ENCODE measurements around the gene TAF8. TPM values are rescaled to one million over a fixed set of nuclear protein-coding genes. Genes with fewer than 3 reads are reported as not detected.
"Not testable (repeated sequence)": the region's sequence is repeated elsewhere in the genome, so short reads cannot be mapped to it uniquely, and the experiment has no call there.

Gene TAF8, protein sequence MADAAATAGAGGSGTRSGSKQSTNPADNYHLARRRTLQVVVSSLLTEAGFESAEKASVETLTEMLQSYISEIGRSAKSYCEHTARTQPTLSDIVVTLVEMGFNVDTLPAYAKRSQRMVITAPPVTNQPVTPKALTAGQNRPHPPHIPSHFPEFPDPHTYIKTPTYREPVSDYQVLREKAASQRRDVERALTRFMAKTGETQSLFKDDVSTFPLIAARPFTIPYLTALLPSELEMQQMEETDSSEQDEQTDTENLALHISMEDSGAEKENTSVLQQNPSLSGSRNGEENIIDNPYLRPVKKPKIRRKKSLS
- total RNA-seq, result 10 to 100 TPM; 15.3 to 36.2 (median 21.8) TPM

- in situ Hi-C loops (cut with MboI; ENCODE audit: low pct_ligation_motif_present in 1 of 4, low pct_unique_long_range_greater_than_20kb in 1 of 4, low sequenced_read_pairs in 3 of 4) (no loop called here), intact Hi-C loops (cut with DNase I; ENCODE audit: low total_unique reads) (no loop called here)
- H3K27me3 ChIP-seq, result no peaks in the 10 kb centered on the region
- peak within 1 kb of the TSS; percentile 87 to 94 (median 92) for H3K27ac ChIP-seq
- peaks cover 0 to 19% (median 8%) of the 10 kb centered on the region in 4 donors for H3K36me3 ChIP-seq
- DNase-seq, result peak; percentile 93
- peak within 1 kb of the TSS; percentile 20 to 70 (median 58) for H3K4me3 ChIP-seq
- TF ChIP-seq, protein P1, sequence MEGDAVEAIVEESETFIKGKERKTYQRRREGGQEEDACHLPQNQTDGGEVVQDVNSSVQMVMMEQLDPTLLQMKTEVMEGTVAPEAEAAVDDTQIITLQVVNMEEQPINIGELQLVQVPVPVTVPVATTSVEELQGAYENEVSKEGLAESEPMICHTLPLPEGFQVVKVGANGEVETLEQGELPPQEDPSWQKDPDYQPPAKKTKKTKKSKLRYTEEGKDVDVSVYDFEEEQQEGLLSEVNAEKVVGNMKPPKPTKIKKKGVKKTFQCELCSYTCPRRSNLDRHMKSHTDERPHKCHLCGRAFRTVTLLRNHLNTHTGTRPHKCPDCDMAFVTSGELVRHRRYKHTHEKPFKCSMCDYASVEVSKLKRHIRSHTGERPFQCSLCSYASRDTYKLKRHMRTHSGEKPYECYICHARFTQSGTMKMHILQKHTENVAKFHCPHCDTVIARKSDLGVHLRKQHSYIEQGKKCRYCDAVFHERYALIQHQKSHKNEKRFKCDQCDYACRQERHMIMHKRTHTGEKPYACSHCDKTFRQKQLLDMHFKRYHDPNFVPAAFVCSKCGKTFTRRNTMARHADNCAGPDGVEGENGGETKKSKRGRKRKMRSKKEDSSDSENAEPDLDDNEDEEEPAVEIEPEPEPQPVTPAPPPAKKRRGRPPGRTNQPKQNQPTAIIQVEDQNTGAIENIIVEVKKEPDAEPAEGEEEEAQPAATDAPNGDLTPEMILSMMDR (IDR thresholded peaks at IDR 0.05), result peak in 2 of 5 experiments; percentile 31 to 35
- peak; percentile 78 to 88 (median 88) for TF ChIP-seq POLR2AphosphoS5 (IDR thresholded peaks at IDR 0.05)
- TF ChIP-seq EP300 (IDR thresholded peaks at IDR 0.05; ENCODE audit: low read depth), result no peak
- TF ChIP-seq POLR2A (IDR thresholded peaks at IDR 0.05), result peak; percentile 95
- no peaks in the 10 kb centered on the region for H3K9me3 ChIP-seq
- 2 to 3% methylated on average over 23 to 59 of the region's 59 CpGs for WGBS, 2 donors (ENCODE audit: low coverage in 1 of 2)
- peaks cover 0 to 55% (median 36%) of the 10 kb centered on the region in 4 donors for H3K4me1 ChIP-seq
These were observed at the start of gene TAF8 for GRCh38 chr6:42050297-42051267. TAF8 (plus strand) TSS chr6:42050524; CDS start chr6:42050542, 18 bp downstream.

DNA sequence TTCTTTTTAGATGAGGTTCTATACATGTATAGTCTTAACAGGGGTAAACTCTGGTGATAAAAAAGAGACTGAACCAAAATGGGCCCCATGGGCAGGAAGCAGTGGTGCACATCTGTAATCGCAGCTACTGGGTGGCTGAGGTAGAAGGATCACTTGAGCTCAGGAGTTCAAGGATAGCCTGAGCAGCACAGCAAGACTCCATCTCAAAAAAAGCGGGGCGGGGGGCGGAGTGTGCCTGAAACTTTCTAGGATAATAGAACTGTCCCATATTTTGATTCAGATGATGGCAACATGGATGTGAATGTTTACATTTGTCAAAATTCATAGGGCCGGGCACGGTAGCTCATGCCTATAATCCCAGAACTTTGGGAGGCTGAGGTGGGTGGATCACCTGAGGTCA lies 48.8 kb upstream of the TAF8 start:
- TF ChIP-seq POLR2AphosphoS5 (IDR thresholded peaks at IDR 0.05) (no peak), EP300 (IDR thresholded peaks at IDR 0.05; ENCODE audit: low read depth) (no peak), POLR2A (IDR thresholded peaks at IDR 0.05) (no peak)
- TF ChIP-seq, protein P1 (IDR thresholded peaks at IDR 0.05), result no peak
- no peak overlapping the region for H3K4me3 ChIP-seq
- no peaks in the 10 kb centered on the region for H3K27me3 ChIP-seq
- no peak for DNase-seq
- in situ Hi-C loops (cut with MboI; ENCODE audit: low pct_ligation_motif_present in 1 of 4, low pct_unique_long_range_greater_than_20kb in 1 of 4, low sequenced_read_pairs in 3 of 4), result no loop called here
- no peaks in the 10 kb centered on the region for H3K9me3 ChIP-seq
- H3K4me1 ChIP-seq, result peaks cover 0 to 10% (median 2%) of the 10 kb centered on the region in 4 donors
- H3K36me3 ChIP-seq, result no peaks in the 10 kb centered on the region
- no peak overlapping the region for H3K27ac ChIP-seq
- whole genome bisulfite sequencing, 2 donors (ENCODE audit: low coverage in 1 of 2), result 97% methylated on average over 4 to 6 of the region's 6 CpGs
- intact Hi-C loops (cut with DNase I; ENCODE audit: low total_unique reads), result no loop called here

DNA sequence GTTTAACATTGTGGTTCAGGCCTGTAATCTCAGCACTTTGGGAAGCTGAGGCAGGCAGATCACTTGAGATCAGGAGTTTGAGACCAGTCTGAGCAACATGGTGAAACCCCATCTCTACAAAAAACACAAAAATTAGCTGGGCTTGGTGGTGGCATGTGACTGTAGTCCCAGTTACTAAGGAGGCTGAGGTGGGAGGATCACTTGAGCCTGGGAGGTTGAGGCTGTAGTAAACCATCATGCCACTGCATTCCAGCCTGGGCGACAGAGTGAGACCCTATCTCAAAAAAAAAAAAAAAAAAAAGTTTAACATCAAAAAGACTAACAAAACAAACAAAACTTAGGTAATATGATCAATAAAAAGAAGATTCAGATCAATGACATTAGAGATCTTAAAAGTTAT lies 46.7 kb upstream of the TAF8 start:
- WGBS, 2 donors (ENCODE audit: low coverage in 1 of 2), result 93% methylated on average over 1 of the region's 1 CpG; no CpG with 5 or more reads in 1 of the 2 donors
- in situ Hi-C loops (cut with MboI; ENCODE audit: low pct_ligation_motif_present in 1 of 4, low pct_unique_long_range_greater_than_20kb in 1 of 4, low sequenced_read_pairs in 3 of 4), result not testable (repeated sequence)

DNA sequence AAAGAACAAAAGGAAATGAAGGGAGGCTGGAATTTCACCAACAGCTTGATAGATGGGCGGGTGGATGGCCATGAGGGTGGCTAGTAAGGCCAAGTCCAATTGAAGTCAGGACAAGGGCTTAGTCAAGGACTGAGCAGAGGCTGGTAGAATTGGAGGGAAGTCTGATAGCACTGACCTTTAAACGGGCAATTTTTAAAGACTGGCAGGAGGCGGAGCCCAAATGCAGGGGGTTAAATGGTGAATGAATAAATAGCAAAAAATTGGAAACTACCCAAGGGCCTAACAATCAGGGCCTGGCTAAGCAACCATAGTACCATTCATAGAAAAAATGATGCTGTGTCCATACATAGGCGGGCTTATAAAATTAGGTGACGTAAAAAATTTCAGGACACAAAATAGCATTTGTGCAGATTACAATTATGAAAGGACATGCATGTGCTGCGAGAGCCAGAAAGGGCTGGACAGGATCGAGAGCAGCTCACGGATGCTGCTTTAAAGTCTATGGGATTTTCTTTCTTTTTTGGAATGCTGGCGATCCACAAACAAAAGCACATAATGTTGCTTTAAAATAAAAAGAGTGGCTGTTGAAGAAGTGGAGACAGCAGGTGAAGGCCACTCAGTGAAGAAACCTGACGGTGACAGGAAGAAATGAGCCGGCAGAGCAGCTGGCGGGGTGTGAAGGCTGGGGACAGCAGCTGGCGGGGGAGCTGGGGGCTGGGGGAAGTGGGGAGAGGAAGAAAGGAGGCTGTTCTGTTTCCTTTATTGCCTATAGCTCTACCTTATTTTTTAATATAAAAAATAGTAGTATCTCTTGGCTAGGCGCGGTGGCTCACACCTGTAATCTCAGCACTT lies 42.8 kb upstream of the TAF8 start:
- no peaks in the 10 kb centered on the region for H3K27me3 ChIP-seq
- no peak overlapping the region for H3K27ac ChIP-seq

More for the DNA sequence above, 46.7 kb upstream of the TAF8 start:
- H3K36me3 ChIP-seq; DNase-seq; H3K9me3 ChIP-seq; H3K27me3 ChIP-seq; H3K4me3 ChIP-seq; intact Hi-C loops (cut with DNase I; ENCODE audit: low total_unique reads); H3K27ac ChIP-seq: not testable (repeated sequence)
- peaks cover 0 to 14% (median 4%) of the 10 kb centered on the region in 4 donors for H3K4me1 ChIP-seq

DNA sequence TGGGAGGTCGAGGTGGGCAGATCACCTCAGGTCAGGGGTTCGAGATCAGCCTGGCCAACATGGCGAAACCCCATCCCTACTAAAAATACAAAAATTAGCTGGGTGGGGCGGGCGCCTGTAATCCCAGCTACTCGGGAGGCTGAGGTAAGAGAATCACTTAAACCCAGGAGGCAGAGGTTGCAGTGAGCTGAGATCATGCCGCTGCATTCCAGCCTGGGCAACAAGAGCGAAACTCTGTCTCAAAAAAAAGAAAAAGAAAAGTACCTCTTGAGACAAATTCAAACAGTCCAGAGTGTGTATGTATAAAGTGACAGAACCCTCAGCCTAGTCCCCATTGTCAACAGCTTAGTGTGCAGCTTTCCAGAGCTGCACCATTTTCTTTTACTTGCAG lies 42.2 kb upstream of the TAF8 start:
- DNase-seq; H3K9me3 ChIP-seq; H3K27me3 ChIP-seq; in situ Hi-C loops (cut with MboI; ENCODE audit: low pct_ligation_motif_present in 1 of 4, low pct_unique_long_range_greater_than_20kb in 1 of 4, low sequenced_read_pairs in 3 of 4); H3K27ac ChIP-seq; H3K36me3 ChIP-seq; H3K4me3 ChIP-seq; intact Hi-C loops (cut with DNase I; ENCODE audit: low total_unique reads): not testable (repeated sequence)
- 89 to 93% methylated on average over 2 to 8 of the region's 8 CpGs for WGBS, 2 donors (ENCODE audit: low coverage in 1 of 2)
- peaks cover 4 to 22% (median 4%) of the 10 kb centered on the region in 4 donors for H3K4me1 ChIP-seq

More for the DNA sequence above, 42.8 kb upstream of the TAF8 start:
- H3K36me3 ChIP-seq, result no peaks in the 10 kb centered on the region
- no peak overlapping the region for H3K4me3 ChIP-seq
- intact Hi-C loops (cut with DNase I; ENCODE audit: low total_unique reads) (no loop called here), in situ Hi-C loops (cut with MboI; ENCODE audit: low pct_ligation_motif_present in 1 of 4, low pct_unique_long_range_greater_than_20kb in 1 of 4, low sequenced_read_pairs in 3 of 4) (no loop called here)
- H3K4me1 ChIP-seq, result peaks cover 4 to 22% (median 4%) of the 10 kb centered on the region in 4 donors
- no peaks in the 10 kb centered on the region for H3K9me3 ChIP-seq
- 64 to 71% methylated on average over 9 to 15 of the region's 15 CpGs for WGBS, 2 donors (ENCODE audit: low coverage in 1 of 2)
- no peak for DNase-seq
- TF ChIP-seq POLR2A (IDR thresholded peaks at IDR 0.05), result no peak
- TF ChIP-seq POLR2AphosphoS5 (IDR thresholded peaks at IDR 0.05), result no peak
- TF ChIP-seq EP300 (IDR thresholded peaks at IDR 0.05; ENCODE audit: low read depth), result no peak
- TF ChIP-seq, protein P1 (IDR thresholded peaks at IDR 0.05), result no peak
